Small intestine (tissue), 7 donors: Measurements from ENCODE around the gene ARPC2. TPM values are rescaled to one million over a fixed set of nuclear protein-coding genes. Genes with fewer than 3 reads are reported as not detected.
A peak's percentile ranks its signal among the peaks of the same experiment; 100 is the strongest.

Experiments used
- DNase-seq, 2 donors: peaks; one replicate each; pipeline versions ENCODE4 v3.0.0 to v3.0.0-alpha.2; 2013
- FAIRE-seq: peaks from 2 replicates; lab custom pipeline; 2012; peaks lifted over from hg19 to GRCh38; lab: Jason Lieb, UNC
- H3K27ac ChIP-seq, 3 donors: one replicate each; pipeline ENCODE4 v1.5.1; 2013; ENCODE audit warnings: low read length in 2 of 3, mild to moderate bottlenecking in 2 of 3, control low read depth in 1 of 3, inconsistent platforms in 1 of 3, low read depth in 1 of 3, moderate library complexity in 1 of 3
- H3K27me3 ChIP-seq, 3 donors: one replicate each; pipeline ENCODE4 v1.6.1; 2013; ENCODE audit warnings: low read length in 3 of 3, inconsistent platforms in 1 of 3; ENCODE audit not compliant: control insufficient read depth in 3 of 3, insufficient read depth in 3 of 3
- H3K36me3 ChIP-seq, 3 donors: one replicate each; pipeline ENCODE4 v1.6.1; 2013; ENCODE audit warnings: low read length in 3 of 3, inconsistent platforms in 1 of 3, low read depth in 1 of 3, mild to moderate bottlenecking in 1 of 3, moderate library complexity in 1 of 3; ENCODE audit not compliant: control insufficient read depth in 3 of 3, insufficient read depth in 2 of 3
- H3K4me1 ChIP-seq, 3 donors: one replicate each; pipeline ENCODE4 v1.6.1; 2013; ENCODE audit warnings: low read length in 2 of 3, inconsistent platforms in 1 of 3, low read depth in 1 of 3, mild to moderate bottlenecking in 1 of 3, moderate library complexity in 1 of 3; ENCODE audit not compliant: control insufficient read depth in 3 of 3, insufficient read depth in 2 of 3
- H3K4me3 ChIP-seq, 3 donors: one replicate each; pipeline ENCODE4 v1.5.1; 2013; ENCODE audit warnings: low read length in 3 of 3, control low read depth in 1 of 3, inconsistent platforms in 1 of 3, low read depth in 1 of 3, mild to moderate bottlenecking in 1 of 3, moderate library complexity in 1 of 3
- H3K9me3 ChIP-seq, 2 donors: one replicate each; pipeline ENCODE4 v1.6.1; 2013; ENCODE audit warnings: low read depth in 1 of 2, low read length in 1 of 2; ENCODE audit not compliant: control insufficient read depth in 2 of 2, insufficient read depth in 1 of 2
- WGBS, 3 donors: extraction: QIAGEN DNeasy Blood & Tissue Kit; methylation state at CpG; one replicate each; pipeline ENCODE4 v1.1.7; 2013; 5-methylcytosine and 5-hydroxymethylcytosine counted together
- polyA plus RNA-seq, 4 donors: library from polyadenylated mRNA; stranded (reverse) in 3 of 4; unstranded in 1 of 4; fragments of 200-250 nt in 3 of 4; fragments of 120-200 nt in 1 of 4; gene quantifications; one replicate each; pipeline versions ENCODE4 v1.2.1 to v1.2.3, GENCODE V29; 2013
- donor health status: healthy with polysubstance abuse.
- donor health status: control.
- donor health status: control.
- donor health status: Bipolar disorder and iron deficiency.
- donor health status: healthy.

Gene ARPC2
- polyA plus RNA-seq, 4 donors = 242 to 300 (median 270) TPM

DNA sequence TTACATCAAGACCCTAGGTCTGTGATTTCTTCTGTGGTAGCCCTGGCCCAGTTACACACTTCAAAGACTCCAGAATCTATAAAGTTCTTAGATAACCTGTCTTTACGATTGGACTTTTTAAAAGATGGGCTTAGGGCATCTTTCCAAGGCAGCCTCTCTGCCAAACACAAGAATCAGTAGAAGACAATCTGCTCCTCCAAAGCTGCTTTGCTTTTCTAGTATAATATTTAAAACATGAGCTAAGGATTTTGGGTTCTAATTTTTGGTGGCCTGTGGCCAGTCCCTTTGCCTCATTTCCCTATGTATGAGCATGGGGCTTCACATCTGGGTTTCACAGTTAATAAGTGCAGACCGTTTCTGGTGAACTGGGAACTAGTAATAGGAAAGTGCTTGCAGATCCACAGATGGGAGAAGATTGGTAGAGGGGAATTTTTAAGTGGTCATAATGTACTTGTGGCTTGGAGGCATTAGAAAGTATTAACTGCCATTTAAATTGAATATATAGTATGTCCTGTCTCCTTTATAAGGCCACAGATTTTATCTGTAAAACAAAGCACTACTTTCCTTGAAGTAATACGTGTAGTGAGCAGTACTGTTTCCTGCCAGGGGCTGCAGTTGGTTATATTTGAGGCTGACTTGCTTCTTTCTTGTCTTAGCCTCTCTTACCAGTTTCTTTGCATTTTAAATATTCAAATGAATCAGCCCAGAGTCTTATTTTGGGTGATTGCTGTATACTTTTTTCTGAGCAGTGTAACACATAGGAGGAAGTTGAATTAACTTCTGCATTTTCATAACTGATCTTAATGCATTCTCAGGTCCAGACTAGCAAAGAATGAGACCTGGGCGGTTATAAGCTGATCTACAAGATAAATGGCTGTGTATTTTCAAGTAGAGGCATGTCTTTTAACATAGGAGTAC lies 1.5 kb downstream of the ARPC2 start:
- H3K9me3 ChIP-seq = no peaks in the 10 kb centered on the region
- peak overlapping the region; percentile 68 to 99 (median 97) for H3K4me3 ChIP-seq
- FAIRE-seq (no peak), DNase-seq (peak; percentile 25 to 33)
- 10 to 13% (median 11%) methylated on average over 4 of the region's 4 CpGs for WGBS, 3 donors
- peak overlapping the region; percentile 86 to 95 (median 94) for H3K27ac ChIP-seq
- peaks cover 6 to 42% (median 24%) of the 10 kb centered on the region in 3 donors for H3K4me1 ChIP-seq
- no peaks in the 10 kb centered on the region for H3K27me3 ChIP-seq
- H3K36me3 ChIP-seq = peaks cover 0 to 2% (median 2%) of the 10 kb centered on the region in 3 donors

DNA sequence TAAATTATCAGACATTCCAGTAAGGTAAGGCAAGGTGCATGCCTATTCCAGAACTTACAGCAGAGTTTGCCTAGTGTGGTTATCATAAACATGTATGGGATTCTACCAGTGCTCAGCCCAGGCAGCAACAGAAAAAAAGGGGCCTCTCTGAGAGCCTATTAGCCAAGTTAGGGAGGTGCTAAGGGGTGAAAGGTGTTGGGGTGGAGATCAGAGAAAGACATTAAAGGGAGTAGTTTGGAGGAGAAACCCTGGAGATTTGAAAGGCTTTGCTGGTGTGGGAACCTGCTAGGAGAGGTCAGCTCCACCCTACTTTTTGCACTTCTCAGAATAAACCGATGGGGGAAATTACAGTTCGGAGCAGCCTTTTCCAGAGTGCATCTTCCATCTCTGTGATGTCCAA lies 2.9 kb downstream of the ARPC2 start:
- Histone ChIP-seq H3K4me1 (peaks cover 6 to 42% (median 24%) of the 10 kb centered on the region in 3 donors), H3K9me3 (no peaks in the 10 kb centered on the region), H3K4me3 (no peak overlapping the region), H3K27me3 (no peaks in the 10 kb centered on the region), H3K27ac (peak overlapping the region in 2 of 3 donors; percentile 1 to 36), H3K36me3 (peaks cover 0 to 6% (median 2%) of the 10 kb centered on the region in 3 donors)
- no peak for FAIRE-seq
- no peak for DNase-seq
- WGBS, 3 donors = 47 to 65% (median 55%) methylated on average over 2 of the region's 2 CpGs

DNA sequence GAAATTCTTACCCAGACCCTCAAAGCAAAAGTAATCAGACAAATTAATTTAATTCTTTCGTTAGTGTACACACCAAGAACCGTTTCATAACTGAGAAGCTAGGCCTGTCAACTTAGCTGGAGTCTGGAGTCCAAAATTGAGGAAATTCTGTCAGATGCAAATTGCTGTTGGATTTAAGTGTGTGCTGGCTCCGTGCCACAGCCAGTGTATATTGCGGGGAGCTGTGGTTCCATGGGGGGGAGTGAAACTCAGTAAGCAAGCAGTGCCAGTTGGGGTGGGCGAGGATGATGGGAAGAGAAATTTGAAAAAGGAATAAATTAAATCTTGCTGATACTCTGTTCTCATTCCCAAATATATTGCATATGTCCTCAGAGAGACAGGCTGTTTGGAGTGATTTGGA lies 4.0 kb downstream of the ARPC2 start:
- WGBS, 3 donors = 52 to 67% (median 55%) methylated on average over 5 of the region's 5 CpGs

DNA sequence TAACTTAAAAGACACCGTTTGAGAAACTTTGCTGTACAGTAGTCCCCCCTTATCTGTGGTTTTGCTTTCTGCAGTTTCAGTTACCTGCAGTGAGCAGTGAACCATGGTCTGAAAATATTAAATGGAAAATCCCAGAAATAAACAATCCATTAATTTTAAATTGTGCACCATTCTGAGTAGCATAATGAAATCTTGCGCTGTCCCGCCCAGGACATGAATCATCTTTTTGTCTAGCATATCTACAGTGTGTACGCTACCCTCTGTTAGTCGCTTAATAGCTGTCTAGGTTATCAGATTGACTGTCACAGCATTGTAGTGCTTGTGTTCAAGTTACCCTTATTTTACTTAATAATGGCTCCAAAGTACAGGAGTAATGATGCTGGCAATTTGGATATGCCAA lies 6.1 kb downstream of the ARPC2 start:
- Histone ChIP-seq H3K27ac (peak overlapping the region in 1 of 3 donors; percentile 40), H3K4me3 (no peak overlapping the region), H3K36me3 (peaks cover 5 to 18% (median 12%) of the 10 kb centered on the region in 3 donors), H3K9me3 (no peaks in the 10 kb centered on the region), H3K27me3 (no peaks in the 10 kb centered on the region), H3K4me1 (peaks cover 3 to 36% (median 24%) of the 10 kb centered on the region in 3 donors)
- WGBS, 3 donors = 28 to 50% (median 30%) methylated on average over 5 of the region's 5 CpGs
- DNase-seq (peak in 1 of 2 donors; percentile 18), FAIRE-seq (no peak)

More for the DNA sequence above, 4.0 kb downstream of the ARPC2 start:
- no peak for FAIRE-seq
- H3K4me3 ChIP-seq = peak overlapping the region in 1 of 3 donors; percentile 16
- peaks cover 6 to 41% (median 24%) of the 10 kb centered on the region in 3 donors for H3K4me1 ChIP-seq
- no peak for DNase-seq
- peaks cover 5 to 7% (median 5%) of the 10 kb centered on the region in 3 donors for H3K36me3 ChIP-seq
- no peaks in the 10 kb centered on the region for H3K27me3 ChIP-seq
- H3K9me3 ChIP-seq = no peaks in the 10 kb centered on the region
- peak overlapping the region in 1 of 3 donors; percentile 7 for H3K27ac ChIP-seq

DNA sequence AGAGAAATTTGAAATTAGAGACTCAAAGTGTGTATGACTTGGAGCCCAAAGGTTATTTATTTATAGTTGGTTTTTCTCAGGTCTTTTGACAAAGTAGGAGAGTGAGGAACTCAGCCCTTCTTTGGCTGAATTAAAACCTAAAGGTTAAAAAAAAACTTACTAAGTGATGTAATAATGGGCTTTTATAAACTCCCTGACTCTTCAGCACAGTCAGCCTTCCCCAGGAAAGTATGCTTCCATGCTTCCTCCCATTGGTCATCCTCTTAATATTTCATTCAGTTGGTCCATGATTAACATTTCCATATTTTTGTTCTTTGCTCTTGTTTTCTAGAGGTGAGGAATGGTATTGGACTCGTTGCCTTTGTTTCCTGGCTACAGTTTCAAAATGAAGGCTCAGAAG lies 7.2 kb downstream of the ARPC2 start:
- 61 to 70% (median 64%) methylated on average over 1 of the region's 1 CpG for WGBS, 3 donors
- no peaks in the 10 kb centered on the region for H3K27me3 ChIP-seq
- H3K4me1 ChIP-seq = peaks cover 3 to 34% (median 25%) of the 10 kb centered on the region in 3 donors
- peaks cover 5 to 22% (median 16%) of the 10 kb centered on the region in 3 donors for H3K36me3 ChIP-seq
- no peak overlapping the region for H3K4me3 ChIP-seq
- DNase-seq (no peak), FAIRE-seq (no peak)
- no peaks in the 10 kb centered on the region for H3K9me3 ChIP-seq
- H3K27ac ChIP-seq = no peak overlapping the region

DNA sequence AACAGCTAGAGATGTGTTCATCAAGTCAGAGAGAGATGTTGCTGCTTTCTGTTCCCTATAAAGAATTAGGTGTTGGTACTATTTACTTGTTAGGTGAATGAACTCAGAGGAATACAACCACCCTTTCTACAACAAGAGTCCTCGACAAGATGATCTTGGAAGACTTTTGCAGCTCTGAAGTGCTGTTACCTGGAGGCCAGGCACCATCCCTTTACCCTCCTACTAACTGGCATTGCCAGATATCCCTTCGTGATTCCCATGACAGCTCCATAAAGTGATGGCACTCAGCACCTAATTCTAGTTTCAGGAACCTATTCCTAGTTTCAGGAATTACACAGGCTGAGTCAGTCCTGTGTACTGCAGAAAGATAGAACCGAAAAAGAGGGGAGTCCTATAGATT lies 9.9 kb downstream of the ARPC2 start:
- H3K27me3 ChIP-seq = no peaks in the 10 kb centered on the region
- H3K27ac ChIP-seq = no peak overlapping the region
- peaks cover 5 to 36% (median 20%) of the 10 kb centered on the region in 3 donors for H3K36me3 ChIP-seq
- no peak overlapping the region for H3K4me3 ChIP-seq
- DNase-seq (no peak), FAIRE-seq (no peak)
- no peaks in the 10 kb centered on the region for H3K9me3 ChIP-seq
- 81 to 87% (median 83%) methylated on average over 3 of the region's 3 CpGs for WGBS, 3 donors
- H3K4me1 ChIP-seq = peaks cover 13 to 41% (median 26%) of the 10 kb centered on the region in 3 donors

DNA sequence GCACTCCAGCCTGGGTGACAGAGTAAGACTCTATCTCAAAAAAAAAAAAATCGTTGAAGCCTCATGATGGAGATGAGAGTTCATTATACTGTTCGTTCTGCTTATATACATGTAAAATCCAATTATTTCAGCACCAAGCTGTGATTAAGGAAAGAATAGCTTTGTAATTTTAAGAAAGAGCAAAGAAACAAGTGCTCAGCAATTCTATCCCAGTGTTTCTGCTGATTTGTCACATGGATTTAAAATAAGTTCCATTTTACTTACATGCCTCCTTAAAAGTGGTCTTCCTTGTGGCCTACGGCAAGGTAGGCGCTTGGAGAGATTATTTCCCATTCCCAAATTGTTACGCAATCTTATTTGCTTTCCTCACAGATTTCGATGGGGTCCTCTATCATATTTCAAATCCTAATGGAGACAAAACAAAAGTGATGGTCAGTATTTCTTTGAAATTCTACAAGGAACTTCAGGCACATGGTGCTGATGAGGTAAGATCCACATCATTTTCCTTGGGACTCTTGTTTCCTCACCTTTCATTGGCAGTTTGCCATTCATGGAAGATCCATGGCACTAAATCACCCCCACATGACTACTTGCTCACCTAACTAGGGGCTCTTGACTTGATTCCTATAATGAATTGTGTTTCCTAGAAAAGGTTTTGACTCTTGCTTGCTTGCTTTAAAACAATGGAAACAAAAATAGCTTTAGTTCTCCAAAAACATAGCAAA lies 11.5 kb downstream of the ARPC2 start:
- FAIRE-seq = no peak

DNA sequence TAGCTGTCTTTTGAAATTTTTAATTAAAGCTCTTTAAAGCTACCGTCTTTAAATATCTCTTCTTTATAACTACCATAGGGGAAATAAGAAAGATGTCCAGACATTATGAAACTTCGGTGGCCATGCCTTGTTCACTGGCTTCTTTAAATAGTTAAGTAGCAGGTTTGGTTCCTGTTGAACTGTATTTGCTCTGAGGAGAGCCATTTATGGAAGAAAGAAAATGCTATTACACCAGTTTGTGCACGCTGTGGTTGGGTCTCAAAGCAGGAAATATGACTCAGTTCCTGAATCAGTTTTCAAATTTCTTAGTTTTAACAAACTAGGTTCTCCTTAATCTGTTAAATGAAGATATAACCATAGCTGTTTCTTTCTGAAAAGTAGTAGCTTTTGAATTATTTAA lies 12.2 kb downstream of the ARPC2 start:
- peaks cover 10 to 53% (median 24%) of the 10 kb centered on the region in 3 donors for H3K36me3 ChIP-seq
- DNase-seq (peak in 1 of 2 donors; percentile 44), FAIRE-seq (no peak)
- H3K9me3 ChIP-seq = no peaks in the 10 kb centered on the region
- no peak overlapping the region for H3K4me3 ChIP-seq
- WGBS, 3 donors = 25 to 40% (median 31%) methylated on average over 3 of the region's 3 CpGs
- H3K27me3 ChIP-seq = no peaks in the 10 kb centered on the region
- H3K4me1 ChIP-seq = peaks cover 10 to 28% (median 15%) of the 10 kb centered on the region in 3 donors
- H3K27ac ChIP-seq = peak overlapping the region; percentile 38 to 84 (median 59)

More for the DNA sequence above, 11.5 kb downstream of the ARPC2 start:
- Histone ChIP-seq H3K36me3 (peaks cover 8 to 49% (median 20%) of the 10 kb centered on the region in 3 donors), H3K4me1 (peaks cover 10 to 28% (median 15%) of the 10 kb centered on the region in 3 donors), H3K27ac (peak overlapping the region; percentile 34 to 84 (median 79)), H3K27me3 (no peaks in the 10 kb centered on the region), H3K4me3 (no peak overlapping the region), H3K9me3 (no peaks in the 10 kb centered on the region)
- DNase-seq = peak in 1 of 2 donors; percentile 26
- WGBS, 3 donors = 72 to 79% (median 75%) methylated on average over 6 of the region's 6 CpGs
